Ovary (tissue), 3 donors: ENCODE measurements around the gene CD109.

ENCODE experiments used
- CTCF ChIP-seq, 3 donors: fragments of 450-650 bp in 2 of 3; fragments of 200-600 bp in 1 of 3; IDR thresholded peaks; one replicate each; pipeline versions ENCODE4 v1.5.1 to v1.8.0; 2016 to 2022; ENCODE audit warnings: antibody characterized with exemption in 3 of 3, mild to moderate bottlenecking in 1 of 3
- EP300 ChIP-seq: sonication (generic); formaldehyde crosslinking; IDR thresholded peaks from one replicate; pipeline ENCODE4 v1.6.1; 2017; ENCODE audit warnings: antibody characterized with exemption
- POLR2A ChIP-seq: fragments of 450-650 bp; IDR thresholded peaks from one replicate; pipeline ENCODE4 v1.6.1; 2017; ENCODE audit warnings: antibody characterized with exemption, mild to moderate bottlenecking, moderate library complexity
- donor health status: DM: no; HTN: no; CAD: no.

DNA sequence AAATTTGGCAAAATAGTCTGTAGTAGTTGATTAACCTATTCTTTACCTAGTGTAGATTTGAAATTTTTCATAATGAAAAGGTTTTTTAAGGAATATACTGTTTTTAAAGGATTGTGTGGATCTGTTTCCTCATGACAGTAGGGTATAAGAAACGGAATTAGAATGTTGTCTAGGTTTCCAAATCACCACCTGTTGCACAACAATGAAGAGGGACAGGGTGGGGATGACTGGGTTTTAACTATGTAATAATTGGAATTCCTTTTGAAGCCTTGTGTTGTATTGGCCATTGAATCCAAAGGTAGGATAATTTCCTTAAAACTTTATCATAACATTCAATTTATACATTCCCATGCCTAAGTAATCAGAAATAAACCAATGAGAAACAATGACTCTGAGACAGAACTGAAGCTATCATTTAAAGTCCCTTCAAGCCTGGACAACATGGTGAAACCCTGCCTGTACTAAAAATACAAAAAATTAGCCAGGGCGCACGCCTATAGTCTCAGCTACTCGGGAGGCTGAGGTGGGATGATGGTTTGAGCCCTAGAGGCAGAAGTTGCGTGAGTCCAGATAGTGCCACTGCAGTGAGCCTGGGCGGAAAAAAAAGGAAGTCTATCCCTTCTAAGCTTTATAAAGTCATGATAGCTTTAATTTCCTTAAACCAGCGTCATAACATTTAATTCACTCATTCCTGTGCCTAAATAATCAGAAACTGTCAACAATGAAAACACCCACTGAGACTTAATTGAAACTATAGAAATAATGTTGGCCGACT lies 23.9 kb upstream of the CD109 start:
- no peak for TF ChIP-seq CTCF (IDR thresholded peaks at IDR 0.05)
- no peak for TF ChIP-seq EP300
- no peak for TF ChIP-seq POLR2A
